Neutrophil (primary cell): Measurements from ENCODE around the gene HGD.

Source experiments
- H3K27ac ChIP-seq: fragments of 200-600 bp; sonication (generic); 2 replicates; pipeline ENCODE4 v1.5.1; 2016; ENCODE audit warnings: mild to moderate bottlenecking, moderate library complexity
- H3K27me3 ChIP-seq: fragments of 200-600 bp; sonication (generic); 2 replicates; pipeline ENCODE4 v1.6.0; 2016; ENCODE audit warnings: mild to moderate bottlenecking
- H3K36me3 ChIP-seq: fragments of 200-600 bp; sonication (generic); 2 replicates; pipeline ENCODE4 v1.5.1; 2017
- H3K4me1 ChIP-seq, 2 experiments: fragments of 200-600 bp in 1 of 2; sonication (generic) in 1 of 2; 1 replicate in 1 of 2; 2 replicates in 1 of 2; pipeline versions ENCODE4 v1.5.1 to v1.6.1; 2013 to 2016; ENCODE audit warnings: low read depth in 1 of 2, low read length in 1 of 2, mild to moderate bottlenecking in 1 of 2, moderate library complexity in 1 of 2; ENCODE audit not compliant: control insufficient read depth in 1 of 2, insufficient read depth in 1 of 2
- H3K4me3 ChIP-seq, 2 experiments: fragments of 200-600 bp in 1 of 2; sonication (generic) in 1 of 2; 1 replicate in 1 of 2; 2 replicates in 1 of 2; pipeline ENCODE4 v1.5.1; 2013 to 2016; ENCODE audit warnings: low read depth in 1 of 2, low read length in 1 of 2, mild to moderate bottlenecking in 1 of 2, moderate library complexity in 1 of 2
- H3K9me3 ChIP-seq: fragments of 200-600 bp; sonication (generic); 2 replicates; pipeline ENCODE4 v1.5.1; 2016
- TF ChIP-seq, protein P1 (sequence below): fragments of 200-600 bp; sonication (generic); IDR thresholded peaks from 2 replicates; pipeline ENCODE4 v1.5.1; 2016; ENCODE audit warnings: antibody characterized with exemption

The HGD gene

DNA sequence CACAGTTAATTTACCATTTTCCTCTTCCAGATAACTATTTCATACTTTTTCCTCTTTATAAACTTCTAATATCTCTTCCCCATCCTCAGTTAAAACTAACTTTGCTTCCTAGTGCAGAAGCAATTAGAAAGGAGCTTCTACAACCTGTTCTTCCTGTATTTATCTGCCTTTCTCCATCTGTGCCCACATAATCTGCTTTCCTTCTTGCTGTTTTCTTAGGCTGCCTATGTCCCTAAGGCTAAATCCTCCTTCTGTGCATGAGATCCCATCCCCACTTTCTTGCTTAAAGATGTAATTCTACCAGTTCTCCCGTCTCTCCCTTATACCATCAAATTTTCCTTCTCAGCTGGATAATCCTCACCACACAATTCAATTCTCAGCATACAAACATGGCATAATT, 28.3 kb upstream of the HGD start:
- Histone ChIP-seq H3K27ac (no peak overlapping the region), H3K36me3 (no peaks in the 10 kb centered on the region), H3K4me3 (no peak overlapping the region), H3K9me3 (no peaks in the 10 kb centered on the region), H3K27me3 (no peaks in the 10 kb centered on the region), H3K4me1 (no peaks in the 10 kb centered on the region)
- TF ChIP-seq, protein P1, sequence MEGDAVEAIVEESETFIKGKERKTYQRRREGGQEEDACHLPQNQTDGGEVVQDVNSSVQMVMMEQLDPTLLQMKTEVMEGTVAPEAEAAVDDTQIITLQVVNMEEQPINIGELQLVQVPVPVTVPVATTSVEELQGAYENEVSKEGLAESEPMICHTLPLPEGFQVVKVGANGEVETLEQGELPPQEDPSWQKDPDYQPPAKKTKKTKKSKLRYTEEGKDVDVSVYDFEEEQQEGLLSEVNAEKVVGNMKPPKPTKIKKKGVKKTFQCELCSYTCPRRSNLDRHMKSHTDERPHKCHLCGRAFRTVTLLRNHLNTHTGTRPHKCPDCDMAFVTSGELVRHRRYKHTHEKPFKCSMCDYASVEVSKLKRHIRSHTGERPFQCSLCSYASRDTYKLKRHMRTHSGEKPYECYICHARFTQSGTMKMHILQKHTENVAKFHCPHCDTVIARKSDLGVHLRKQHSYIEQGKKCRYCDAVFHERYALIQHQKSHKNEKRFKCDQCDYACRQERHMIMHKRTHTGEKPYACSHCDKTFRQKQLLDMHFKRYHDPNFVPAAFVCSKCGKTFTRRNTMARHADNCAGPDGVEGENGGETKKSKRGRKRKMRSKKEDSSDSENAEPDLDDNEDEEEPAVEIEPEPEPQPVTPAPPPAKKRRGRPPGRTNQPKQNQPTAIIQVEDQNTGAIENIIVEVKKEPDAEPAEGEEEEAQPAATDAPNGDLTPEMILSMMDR: no peak

DNA sequence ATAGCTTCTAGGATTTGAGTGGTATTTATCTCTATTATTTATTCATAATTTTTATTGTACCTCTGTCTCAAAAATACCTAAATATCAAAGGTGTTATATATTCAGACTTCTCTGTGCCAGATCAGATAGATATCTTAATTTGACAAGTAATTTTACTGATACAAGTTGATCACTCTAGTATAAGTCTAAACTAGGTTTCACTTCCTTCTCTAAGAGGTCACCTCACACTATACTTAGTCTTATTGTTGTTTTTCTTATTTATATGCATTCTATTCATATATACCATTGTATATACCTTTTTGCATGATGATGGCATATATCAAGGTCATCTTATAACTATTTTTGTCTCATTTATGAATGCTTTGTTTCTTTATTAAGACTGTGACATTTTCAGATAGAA, 26.4 kb upstream of the HGD start:
- Histone ChIP-seq H3K27me3 (no peaks in the 10 kb centered on the region), H3K36me3 (no peaks in the 10 kb centered on the region), H3K4me3 (no peak overlapping the region), H3K27ac (no peak overlapping the region), H3K4me1 (no peaks in the 10 kb centered on the region), H3K9me3 (no peaks in the 10 kb centered on the region)
- TF ChIP-seq, protein P1: no peak

DNA sequence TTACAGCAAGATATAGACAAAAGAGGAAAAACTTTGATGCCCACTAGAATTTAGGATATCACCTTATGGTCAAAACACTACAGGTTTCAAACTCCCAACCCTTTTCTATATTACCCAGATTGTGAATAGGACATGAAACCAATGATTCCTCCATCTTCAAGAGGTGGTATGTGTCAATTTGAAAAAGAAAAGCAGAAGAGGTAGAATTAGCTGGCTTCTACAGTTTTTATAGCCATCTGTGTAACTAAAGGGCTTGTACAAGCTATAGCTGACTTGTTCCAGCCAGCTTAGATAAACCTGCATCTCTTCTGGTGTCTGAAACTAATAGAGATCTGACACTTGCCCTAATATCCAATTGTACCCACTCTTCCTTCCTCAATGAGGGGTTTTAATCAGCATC, 24.9 kb upstream of the HGD start:
- H3K27ac ChIP-seq: no peak overlapping the region
- H3K4me3 ChIP-seq: no peak overlapping the region
- H3K36me3 ChIP-seq: no peaks in the 10 kb centered on the region
- no peaks in the 10 kb centered on the region for H3K4me1 ChIP-seq
- H3K27me3 ChIP-seq: no peaks in the 10 kb centered on the region
- H3K9me3 ChIP-seq: no peaks in the 10 kb centered on the region
- TF ChIP-seq, protein P1: no peak

DNA sequence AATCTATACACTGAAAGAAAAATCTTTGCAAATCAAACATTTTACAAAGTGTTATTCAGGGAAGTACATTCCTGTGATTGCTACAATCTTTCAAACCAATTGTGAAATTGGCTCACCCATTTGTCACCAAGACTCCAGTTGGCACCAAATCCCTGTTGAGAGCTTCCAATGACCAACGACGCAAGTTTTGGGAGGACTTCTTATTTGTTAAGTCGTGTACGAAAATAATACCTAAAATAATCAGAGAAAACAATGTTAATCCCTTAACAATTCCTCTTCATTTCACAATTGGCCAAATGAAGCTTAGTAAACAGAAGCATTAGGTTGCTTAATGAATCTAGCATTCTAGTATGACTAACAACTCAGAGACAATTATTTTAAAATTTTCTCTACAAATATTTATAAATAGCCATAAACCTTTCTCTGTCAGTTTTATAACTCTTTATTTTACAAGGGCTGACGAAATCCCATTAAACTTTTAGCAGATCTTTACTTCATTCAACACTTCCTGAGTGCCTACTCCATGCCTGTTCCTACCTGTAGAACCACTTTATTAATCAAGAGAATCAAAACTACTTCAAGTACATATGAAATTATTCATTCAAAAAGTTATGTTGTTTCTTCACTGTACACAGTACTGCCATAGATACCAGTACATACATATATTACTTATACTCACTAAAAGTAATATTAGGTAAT, 24.0 kb upstream of the HGD start:
- Histone ChIP-seq H3K4me3 (no peak overlapping the region), H3K27ac (no peak overlapping the region), H3K27me3 (no peaks in the 10 kb centered on the region), H3K9me3 (no peaks in the 10 kb centered on the region), H3K36me3 (no peaks in the 10 kb centered on the region), H3K4me1 (no peaks in the 10 kb centered on the region)
- TF ChIP-seq, protein P1: no peak

DNA sequence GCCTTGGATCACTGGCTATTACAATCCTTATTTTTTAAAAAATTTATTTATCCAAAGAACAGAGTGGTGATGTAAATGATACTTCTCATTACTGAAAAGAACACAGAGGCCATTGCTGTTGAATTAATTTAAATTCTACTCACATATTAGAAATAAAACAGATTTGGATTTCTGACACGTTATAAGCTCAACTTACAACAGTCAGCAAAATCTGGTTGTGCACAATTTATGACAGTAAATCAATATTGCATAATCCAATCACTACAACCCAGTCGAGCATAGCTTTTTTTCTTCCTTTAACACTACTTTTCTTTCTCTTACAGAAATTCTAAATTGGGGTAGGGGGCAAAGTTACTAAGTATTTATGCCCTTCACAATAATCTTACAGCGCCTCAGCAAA, 17.3 kb upstream of the HGD start:
- Histone ChIP-seq H3K4me1 (no peaks in the 10 kb centered on the region), H3K27me3 (no peaks in the 10 kb centered on the region), H3K9me3 (no peaks in the 10 kb centered on the region), H3K27ac (no peak overlapping the region), H3K36me3 (no peaks in the 10 kb centered on the region), H3K4me3 (no peak overlapping the region)
- TF ChIP-seq, protein P1: no peak
